Endodermal cell (in vitro differentiated cells): ENCODE data around the gene TMEM38B. TPM values are rescaled to one million over a fixed set of nuclear protein-coding genes. Genes with fewer than 3 reads are reported as not detected.

Experiments used
- DNase-seq: peaks from one replicate; pipeline ENCODE4 v3.0.0-alpha.2; 2017
- H3K27ac ChIP-seq: 2 replicates; pipeline ENCODE4 v1.5.1; 2013; ENCODE audit warnings: mild to moderate bottlenecking, low read depth, low read length, moderate library complexity
- H3K27me3 ChIP-seq: 2 replicates; pipeline ENCODE4 v1.6.1; 2013; ENCODE audit warnings: mild to moderate bottlenecking, low read length, moderate library complexity; ENCODE audit not compliant: insufficient read depth, control insufficient read depth, poor library complexity, severe bottlenecking
- H3K36me3 ChIP-seq: 2 replicates; pipeline ENCODE4 v1.7.0; 2013; ENCODE audit warnings: mild to moderate bottlenecking, low read length, moderate library complexity; ENCODE audit not compliant: control insufficient read depth, insufficient read depth
- H3K4me1 ChIP-seq: one replicate; pipeline ENCODE4 v1.7.0; 2013; ENCODE audit warnings: low read length; ENCODE audit not compliant: control insufficient read depth, insufficient read depth
- H3K4me3 ChIP-seq: 2 replicates; pipeline ENCODE4 v1.5.1; 2013; ENCODE audit warnings: mild to moderate bottlenecking, low read length, moderate library complexity
- H3K9ac ChIP-seq: 2 replicates; pipeline ENCODE4 v1.6.1; 2013; ENCODE audit warnings: mild to moderate bottlenecking, low read length, moderate library complexity; ENCODE audit not compliant: poor library complexity, severe bottlenecking; ENCODE audit errors: extremely low read depth
- H3K9me3 ChIP-seq: 2 replicates; pipeline ENCODE4 v1.6.1; 2013; ENCODE audit warnings: mild to moderate bottlenecking, low read length, moderate library complexity; ENCODE audit not compliant: control insufficient read depth
- H3K27ac Mint-ChIP-seq: 2 replicates; pipeline ENCODE4 v1.8.0; 2020; ENCODE audit warnings: mixed read lengths
- H3K27me3 Mint-ChIP-seq: 2 replicates; pipeline ENCODE4 v1.8.0; 2021; ENCODE audit warnings: mild to moderate bottlenecking, mixed read lengths; ENCODE audit not compliant: insufficient read depth
- H3K36me3 Mint-ChIP-seq: 2 replicates; pipeline ENCODE4 v1.8.0; 2020; ENCODE audit warnings: low read depth, mixed read lengths
- H3K4me1 Mint-ChIP-seq: 2 replicates; pipeline ENCODE4 v1.8.0; 2020; ENCODE audit warnings: mixed read lengths
- H3K4me3 Mint-ChIP-seq: 2 replicates; pipeline ENCODE4 v1.8.0; 2020; ENCODE audit warnings: mild to moderate bottlenecking, moderate library complexity, mixed read lengths
- H3K9me3 Mint-ChIP-seq: 2 replicates; pipeline ENCODE4 v1.8.0; 2020; ENCODE audit warnings: mild to moderate bottlenecking, mixed read lengths
- CTCF ChIP-seq: fragments of 200-600 bp; sonication (generic); conservative IDR thresholded peaks from 2 replicates; pipeline ENCODE4 v1.5.0; 2021; ENCODE audit warnings: antibody characterized with exemption, mild to moderate bottlenecking
- WGBS, 2 experiments: methylation state at CpG; one replicate each; pipeline versions ENCODE4 v1.1.5 to v1.1.7; 2013; ENCODE audit warnings: missing lambda C conversion rate in 2 of 2, mixed read lengths in 1 of 2; ENCODE audit not compliant: insufficient coverage in 1 of 2, insufficient read length in 1 of 2; 5-methylcytosine and 5-hydroxymethylcytosine counted together
- total RNA-seq, 2 donors: library from RNA; stranded (reverse); fragmentation: NEBNext Ultra II Directional in 1 of 2; extraction: Animal tissue kit (Norgen Biotek cat#: 25700) in 1 of 2; gene quantifications; 2 replicates in 1 of 2; 3 replicates in 1 of 2; pipeline ENCODE4 v1.2.1, GENCODE V29; 2021

Gene TMEM38B
- total RNA-seq, 2 donors from 2014 or later = 24.7 to 48.0 TPM

- Mint-ChIP-seq H3K27me3 (no peaks in the 10 kb centered on the region), H3K36me3 (peaks cover 4% of the 10 kb centered on the region), H3K4me1 (peaks cover 5% of the 10 kb centered on the region), H3K9me3 (no peaks in the 10 kb centered on the region), H3K4me3 (no peak overlapping the region), H3K27ac (no peak overlapping the region)
- Histone ChIP-seq H3K36me3 (peaks cover 11% of the 10 kb centered on the region), H3K9me3 (peaks cover 12% of the 10 kb centered on the region), H3K27me3 (no peaks in the 10 kb centered on the region), H3K9ac (no peak overlapping the region), H3K4me3 (no peak overlapping the region), H3K27ac (no peak overlapping the region), H3K4me1 (no peaks in the 10 kb centered on the region)
- no peak for DNase-seq
- no peak for TF ChIP-seq CTCF
- 80 to 94% methylated on average over 2 of the region's 2 CpGs for WGBS, 2 experiments
Observed at GRCh38 chr9:105714020-105714331, 19.6 kb downstream of the TMEM38B start.

GRCh38 chr9:105716146-105716545, 21.8 kb downstream of the TMEM38B start:
- Mint-ChIP-seq H3K27ac (no peak overlapping the region), H3K36me3 (peaks cover 2% of the 10 kb centered on the region), H3K27me3 (no peaks in the 10 kb centered on the region), H3K9me3 (no peaks in the 10 kb centered on the region), H3K4me1 (peaks cover 5% of the 10 kb centered on the region), H3K4me3 (no peak overlapping the region)
- H3K36me3 ChIP-seq = peaks cover 11% of the 10 kb centered on the region
- H3K9me3 ChIP-seq = peaks cover 12% of the 10 kb centered on the region
- no peaks in the 10 kb centered on the region for H3K27me3 ChIP-seq
- no peak overlapping the region for H3K4me3 ChIP-seq
- WGBS, 2 experiments = 93% methylated on average over 1 of the region's 1 CpG; no CpG with 5 or more reads in 1 of the 2 experiments
- DNase-seq = no peak
- no peaks in the 10 kb centered on the region for H3K4me1 ChIP-seq
- no peak for TF ChIP-seq CTCF
- H3K27ac ChIP-seq = no peak overlapping the region
- H3K9ac ChIP-seq = no peak overlapping the region

- no peak for DNase-seq
- H3K9me3 Mint-ChIP-seq = no peaks in the 10 kb centered on the region
- H3K27ac Mint-ChIP-seq = no peak overlapping the region
- no peaks in the 10 kb centered on the region for H3K4me1 Mint-ChIP-seq
- Histone ChIP-seq H3K36me3 (peaks cover 13% of the 10 kb centered on the region), H3K9me3 (no peaks in the 10 kb centered on the region), H3K4me3 (no peak overlapping the region), H3K27ac (no peak overlapping the region), H3K9ac (no peak overlapping the region), H3K4me1 (no peaks in the 10 kb centered on the region), H3K27me3 (no peaks in the 10 kb centered on the region)
- TF ChIP-seq CTCF = peak; percentile 41
- no peaks in the 10 kb centered on the region for H3K27me3 Mint-ChIP-seq
- 80 to 96% methylated on average over 2 to 3 of the region's 3 CpGs for whole genome bisulfite sequencing, 2 experiments
- H3K4me3 Mint-ChIP-seq = no peak overlapping the region
- peaks cover 2% of the 10 kb centered on the region for H3K36me3 Mint-ChIP-seq
Observed at GRCh38 chr9:105722099-105722498, 27.8 kb downstream of the TMEM38B start.
